Erythroblast (primary cell): ENCODE results near the gene PTGES3L.

Experiments used
- GATA1 ChIP-seq: IDR thresholded peaks from 2 replicates; pipeline ENCODE4 v1.6.1; 2011; ENCODE audit warnings: low read depth, mild to moderate bottlenecking, control low read depth, low read length, moderate library complexity
- POLR2A ChIP-seq: IDR thresholded peaks from 2 replicates; pipeline ENCODE4 v1.6.1; 2011; ENCODE audit warnings: mild to moderate bottlenecking, low read length

- no peak for TF ChIP-seq POLR2A
- TF ChIP-seq GATA1, result no peak
Measured at GRCh38 chr17:42985225-42985624, 5.3 kb upstream of the PTGES3L start.
